GM18508 (cell line): ENCODE results near the gene RALGAPA2.

Source experiments
- ATAC-seq: cut with Tn5 transposase; IDR thresholded peaks from one replicate; pipeline ENCODE4 v1.9.1; 2021; ENCODE audit warnings: moderate number of reproducible peaks; ENCODE audit not compliant: insufficient read depth, unreplicated experiment

The RALGAPA2 gene

DNA sequence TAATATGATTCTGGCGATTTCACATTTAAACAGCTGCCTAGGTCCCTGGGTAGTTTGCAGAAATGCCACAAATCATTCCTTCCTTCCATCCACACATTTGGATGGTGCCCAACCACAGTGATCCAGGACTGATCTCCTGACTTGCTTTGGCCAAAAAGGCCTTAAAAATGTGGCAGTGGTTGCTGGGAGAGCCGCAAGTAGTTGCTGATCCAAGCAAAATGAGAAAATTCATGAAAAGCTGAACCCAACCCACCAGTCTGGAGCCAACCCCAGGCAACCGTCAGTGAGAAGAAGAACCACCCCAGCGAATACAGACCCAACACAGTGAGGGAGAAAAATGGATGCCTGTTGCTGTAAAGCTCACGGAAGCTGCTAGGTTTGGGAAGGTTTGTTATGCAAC lies 25.1 kb downstream of the RALGAPA2 start:
- no peak for ATAC-seq

DNA sequence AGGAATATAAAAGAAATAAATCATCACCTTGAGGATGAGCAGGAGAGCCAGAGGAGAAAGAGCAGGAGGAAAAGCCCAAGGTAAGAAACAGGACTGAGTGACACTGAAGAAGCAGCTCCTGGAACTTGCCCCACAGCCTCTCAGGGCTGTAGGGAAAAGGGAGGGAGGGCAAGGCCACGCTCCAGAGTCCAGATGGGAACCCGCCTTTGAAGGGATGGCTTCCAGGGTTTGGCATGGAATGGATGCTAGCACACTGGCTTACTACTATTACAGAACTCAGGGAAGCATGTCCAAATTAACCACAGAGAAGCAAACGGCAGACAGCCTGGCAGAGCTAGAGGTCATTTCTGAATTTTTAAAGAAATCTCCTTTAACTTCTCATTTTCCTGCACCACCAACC lies 26.8 kb downstream of the RALGAPA2 start:
- no peak for ATAC-seq

DNA sequence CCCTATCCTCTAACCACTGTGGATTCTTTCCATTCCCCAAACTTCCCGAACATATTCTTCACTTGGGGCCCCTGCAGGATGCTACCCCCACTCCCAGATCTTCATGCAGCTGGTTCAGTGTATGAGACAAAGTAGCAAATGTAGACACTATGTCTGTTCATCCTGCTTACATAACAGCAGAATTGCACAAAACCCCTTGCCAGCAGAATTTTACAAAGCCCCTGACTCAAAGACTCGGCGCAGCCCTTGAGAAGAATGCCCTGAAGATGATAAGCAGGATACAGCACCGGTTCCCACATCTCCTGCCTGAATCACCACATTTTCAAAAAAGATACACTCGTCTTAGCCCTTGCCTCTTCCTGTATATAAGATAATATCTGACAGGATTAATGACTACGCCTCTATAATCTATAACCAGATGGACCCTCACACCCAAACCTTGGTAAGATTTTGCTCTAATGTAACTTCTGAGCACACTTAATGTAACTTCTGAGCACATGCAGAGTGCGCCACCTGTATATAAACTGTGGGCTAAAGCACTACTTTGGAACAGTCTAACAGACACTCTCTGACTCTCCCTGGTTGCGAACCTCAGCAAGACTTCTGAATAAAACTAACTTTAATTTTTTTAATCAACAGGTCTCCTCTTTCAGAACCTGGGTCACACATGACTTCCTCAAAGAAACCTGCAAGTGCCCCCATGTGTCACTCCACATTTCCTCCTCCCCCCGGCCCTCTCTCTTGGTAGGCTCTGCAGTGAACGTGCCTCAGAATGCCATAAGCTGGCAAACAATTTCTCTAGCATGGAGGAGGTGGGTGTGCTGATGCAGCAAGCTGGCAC lies 28.7 kb downstream of the RALGAPA2 start:
- no peak for ATAC-seq

GRCh38 chr20:20683020-20683419 lies 29.4 kb downstream of the RALGAPA2 start:
- no peak for ATAC-seq

DNA sequence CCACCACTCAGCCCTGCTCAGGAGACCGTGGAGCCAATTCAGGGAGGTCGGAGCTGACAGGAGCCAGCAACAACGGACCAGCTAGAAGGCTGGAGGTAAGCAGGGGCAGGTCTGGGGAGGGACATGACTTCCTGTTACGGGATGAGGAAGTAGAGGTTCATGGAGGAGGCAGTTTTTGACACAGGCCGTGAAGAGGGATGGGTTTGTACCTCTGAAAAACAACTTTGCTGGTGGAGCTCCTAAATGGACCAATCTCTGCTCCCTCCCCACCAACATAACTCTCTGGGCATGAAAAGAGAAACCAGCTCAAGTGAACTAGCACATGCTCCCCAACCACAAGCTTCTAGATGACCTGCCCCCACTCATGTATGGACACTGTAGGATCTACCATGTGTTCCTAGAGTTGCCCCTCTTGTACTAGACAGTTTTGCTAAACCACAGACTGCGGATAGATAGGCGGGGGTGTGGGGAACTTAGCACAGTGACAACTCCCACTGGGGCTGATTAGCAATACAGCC lies 31.4 kb downstream of the RALGAPA2 start:
- ATAC-seq = no peak

- no peak for ATAC-seq
These were observed 33.1 kb downstream of the RALGAPA2 start for GRCh38 chr20:20679316-20679715.

GRCh38 chr20:20677186-20677585 lies 35.3 kb downstream of the RALGAPA2 start:
- ATAC-seq = no peak

- ATAC-seq = peak; percentile 99
These were observed 43.8 kb downstream of the RALGAPA2 start for GRCh38 chr20:20668639-20669038.

DNA sequence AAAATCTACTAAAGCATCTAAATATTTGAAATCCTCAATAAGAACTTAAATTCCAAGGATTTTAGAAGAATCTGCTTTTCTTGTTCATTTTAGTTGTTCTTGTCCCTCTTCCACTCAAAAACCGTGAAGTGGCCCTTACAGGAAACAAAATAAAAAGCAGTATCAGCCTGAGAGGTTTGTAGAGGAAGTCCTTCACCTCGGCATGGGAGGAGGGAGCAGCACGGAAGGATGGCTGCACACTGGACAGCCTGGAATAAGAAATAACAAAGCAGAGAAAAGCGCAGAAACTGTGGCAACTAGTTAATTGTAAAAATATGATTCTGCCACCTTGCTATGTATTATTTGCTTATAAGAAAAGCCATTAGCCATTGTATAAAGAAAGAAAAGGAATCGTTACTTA lies 46.1 kb downstream of the RALGAPA2 start:
- no peak for ATAC-seq

GRCh38 chr20:20665606-20666332 lies 46.7 kb downstream of the RALGAPA2 start:
- ATAC-seq = no peak

GRCh38 chr20:20664795-20665589 lies 47.5 kb downstream of the RALGAPA2 start:
- no peak for ATAC-seq

- no peak for ATAC-seq
These were observed 48.6 kb downstream of the RALGAPA2 start for GRCh38 chr20:20663841-20664240.

GRCh38 chr20:20658871-20659431 lies 53.5 kb downstream of the RALGAPA2 start:
- no peak for ATAC-seq

- ATAC-seq = no peak
These were observed 54.3 kb downstream of the RALGAPA2 start for GRCh38 chr20:20658123-20658522.

GRCh38 chr20:20657092-20657491 lies 55.4 kb downstream of the RALGAPA2 start:
- no peak for ATAC-seq

GRCh38 chr20:20655883-20656282 lies 56.6 kb downstream of the RALGAPA2 start:
- ATAC-seq = no peak

GRCh38 chr20:20649945-20650344 lies 62.5 kb downstream of the RALGAPA2 start:
- no peak for ATAC-seq

GRCh38 chr20:20643927-20644326 lies 68.5 kb downstream of the RALGAPA2 start:
- no peak for ATAC-seq

DNA sequence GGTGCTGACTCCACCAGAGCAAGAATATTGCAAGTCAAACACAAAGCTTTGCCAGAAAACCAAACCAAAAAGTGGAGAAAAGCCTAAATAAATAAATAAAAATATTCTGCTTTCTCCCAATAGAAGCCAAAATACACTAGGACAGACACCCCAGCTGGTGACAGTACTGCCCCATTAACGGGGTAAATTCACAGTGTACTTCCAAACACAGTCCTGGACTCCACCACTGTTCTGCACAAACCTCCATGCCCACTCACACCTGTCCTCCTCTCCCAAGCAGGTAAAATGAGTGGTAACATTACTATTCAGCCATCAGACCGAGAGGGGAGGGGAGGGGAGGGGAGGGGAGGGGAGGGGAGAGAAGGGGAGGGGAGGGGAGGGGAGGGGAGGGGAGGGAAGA lies 70.7 kb downstream of the RALGAPA2 start:
- no peak for ATAC-seq

GRCh38 chr20:20638878-20639277 lies 73.6 kb downstream of the RALGAPA2 start:
- ATAC-seq = no peak
